GM23338 (cell line): ENCODE data around the gene OR10D3. TPM values are rescaled to one million over a fixed set of nuclear protein-coding genes. Genes with fewer than 3 reads are reported as not detected.

Experiments used
- ATAC-seq: fragments of 200-7000 bp; cut with Tn5 transposase; 3 replicates; pipeline ENCODE4 v1.9.1; 2020
- DNase-seq: peaks from one replicate; pipeline ENCODE4 v3.0.0-alpha.2; 2015; ENCODE audit warnings: low spot score
- H2AFZ ChIP-seq: fragments of 200-600 bp; sonication (generic); 2 replicates; pipeline ENCODE4 v1.8.0; 2016; ENCODE audit warnings: antibody characterized with exemption, mild to moderate bottlenecking, moderate library complexity
- H3F3A ChIP-seq: fragments of 200-600 bp; sonication (generic); replicated peaks from 2 replicates; pipeline ENCODE4 v1.8.0; 2017; ENCODE audit warnings: antibody characterized with exemption, mixed run types, low read depth
- H3K27ac ChIP-seq: fragments of 200-600 bp; sonication (generic); 2 replicates; pipeline ENCODE4 v1.6.1; 2016; ENCODE audit warnings: low read depth
- H3K27me3 ChIP-seq: fragments of 200-600 bp; sonication (generic); 2 replicates; pipeline ENCODE4 v1.8.0; 2016; ENCODE audit warnings: mild to moderate bottlenecking, mixed run types, moderate library complexity; ENCODE audit not compliant: insufficient read depth
- H3K36me3 ChIP-seq: fragments of 200-600 bp; sonication (generic); 2 replicates; pipeline ENCODE4 v1.8.0; 2016; ENCODE audit warnings: mild to moderate bottlenecking; ENCODE audit not compliant: insufficient read depth
- H3K4me1 ChIP-seq: fragments of 200-600 bp; sonication (generic); 2 replicates; pipeline ENCODE4 v1.8.0; 2016; ENCODE audit warnings: mild to moderate bottlenecking, moderate library complexity; ENCODE audit not compliant: insufficient read depth
- H3K4me2 ChIP-seq: fragments of 200-600 bp; sonication (generic); 2 replicates; pipeline ENCODE4 v1.7.1; 2017; ENCODE audit warnings: mixed run types
- H3K4me3 ChIP-seq: fragments of 200-600 bp; sonication (generic); 2 replicates; pipeline ENCODE4 v1.6.1; 2016; ENCODE audit warnings: mixed run types
- H3K79me2 ChIP-seq: fragments of 200-600 bp; sonication (generic); replicated peaks from 2 replicates; pipeline ENCODE4 v1.8.0; 2017; ENCODE audit warnings: mild to moderate bottlenecking; ENCODE audit not compliant: insufficient read depth
- H3K9me2 ChIP-seq: fragments of 200-600 bp; sonication (generic); 2 replicates; pipeline ENCODE4 v1.8.0; 2017; ENCODE audit not compliant: insufficient read depth
- H4K20me1 ChIP-seq: fragments of 200-600 bp; sonication (generic); replicated peaks from 2 replicates; pipeline ENCODE4 v1.8.0; 2017; ENCODE audit warnings: mild to moderate bottlenecking; ENCODE audit not compliant: insufficient read depth
- H3K27ac Mint-ChIP-seq: 2 replicates; pipeline ENCODE4 v1.8.0; 2020; ENCODE audit warnings: inconsistent platforms, mild to moderate bottlenecking, moderate library complexity, mixed read lengths
- H3K27me3 Mint-ChIP-seq: 3 replicates; pipeline ENCODE4 v1.8.0; 2022; ENCODE audit warnings: low read depth, mild to moderate bottlenecking, moderate library complexity, mixed read lengths, inconsistent platforms; ENCODE audit not compliant: insufficient read depth, poor library complexity
- H3K36me3 Mint-ChIP-seq: 3 replicates; pipeline ENCODE4 v1.8.0; 2021; ENCODE audit warnings: low read depth, mild to moderate bottlenecking, inconsistent platforms, moderate library complexity, mixed read lengths
- H3K4me1 Mint-ChIP-seq: 3 replicates; pipeline ENCODE4 v1.8.0; 2020; ENCODE audit warnings: mild to moderate bottlenecking, inconsistent platforms, mixed read lengths
- H3K4me3 Mint-ChIP-seq: 3 replicates; pipeline ENCODE4 v1.8.0; 2021; ENCODE audit warnings: moderate library complexity, mild to moderate bottlenecking, inconsistent platforms, mixed read lengths
- H3K9me3 Mint-ChIP-seq: 3 replicates; pipeline ENCODE4 v1.8.0; 2020; ENCODE audit warnings: moderate library complexity, mild to moderate bottlenecking, inconsistent platforms, mixed read lengths
- CREB1 ChIP-seq: fragments of 250-450 bp; sonication (Bioruptor Pico); IDR thresholded peaks from 2 replicates; pipeline ENCODE4 v1.5.0; 2020; ENCODE audit warnings: low read depth, mild to moderate bottlenecking, moderate library complexity
- EZH2 ChIP-seq: fragments of 200-600 bp; sonication (generic); IDR thresholded peaks from one replicate; pipeline ENCODE4 v1.8.0; 2017; ENCODE audit warnings: antibody characterized with exemption, mild to moderate bottlenecking, low read depth; ENCODE audit not compliant: unreplicated experiment
- EZH2phosphoT487 ChIP-seq: fragments of 200-600 bp; sonication (generic); IDR thresholded peaks from one replicate; pipeline ENCODE4 v1.8.1; 2018; ENCODE audit warnings: antibody characterized with exemption; ENCODE audit not compliant: unreplicated experiment
- JUNB ChIP-seq: IDR thresholded peaks from one replicate; pipeline ENCODE4 v1.6.1; 2016; ENCODE audit warnings: antibody characterized with exemption; ENCODE audit not compliant: unreplicated experiment
- NANOG ChIP-seq: IDR thresholded peaks from 2 replicates; pipeline ENCODE4 v1.6.1; 2016; ENCODE audit warnings: antibody characterized with exemption, borderline replicate concordance
- POLR2AphosphoS5 ChIP-seq: IDR thresholded peaks from 2 replicates; pipeline ENCODE4 v1.6.1; 2016; ENCODE audit warnings: antibody characterized with exemption, low read depth
- STAT1 ChIP-seq: IDR thresholded peaks from one replicate; pipeline ENCODE4 v1.6.1; 2016; ENCODE audit warnings: antibody characterized with exemption; ENCODE audit not compliant: unreplicated experiment
- ZNF114 ChIP-seq: fragments of 250-450 bp; sonication (Bioruptor Pico); IDR thresholded peaks from 2 replicates; pipeline ENCODE4 v1.5.0; 2020; ENCODE audit warnings: mild to moderate bottlenecking, moderate library complexity
- ZNF331 ChIP-seq: fragments of 250-450 bp; sonication (Bioruptor Pico); IDR thresholded peaks from 2 replicates; pipeline ENCODE4 v1.5.0; 2020; ENCODE audit warnings: low read depth, mild to moderate bottlenecking, moderate library complexity
- polyA plus RNA-seq: library from polyadenylated mRNA; unstranded; fragments of >200 nt; fragmentation: Nextera tagmentation; extraction: Ambion mirVana; gene quantifications from 2 replicates; pipeline ENCODE4 v1.2.1, GENCODE V29; 2016
- total RNA-seq: library from RNA; depleted of rRNA; stranded (reverse); fragments of >200 nt; shearing (Covaris generic); gene quantifications from 2 replicates; pipeline ENCODE4 v1.2.3, GENCODE V29; 2014
- TF ChIP-seq, protein P1 (sequence below), 2 experiments: fragments of 200-600 bp in 1 of 2; sonication (generic) in 1 of 2; conservative IDR thresholded peaks; 2 replicates each; pipeline versions ENCODE4 v1.5.1 to v1.6.1; 2016 to 2017; ENCODE audit warnings: antibody characterized with exemption in 2 of 2, low read depth in 2 of 2, mild to moderate bottlenecking in 2 of 2, moderate library complexity in 1 of 2
- TF ChIP-seq, protein P2 (sequence below): IDR thresholded peaks from 2 replicates; pipeline ENCODE4 v1.6.1; 2016; ENCODE audit warnings: antibody characterized with exemption
- TF ChIP-seq, protein P3 (sequence below): IDR thresholded peaks from one replicate; pipeline ENCODE4 v1.6.1; 2018; ENCODE audit warnings: antibody characterized with exemption; ENCODE audit not compliant: unreplicated experiment
- TF ChIP-seq, protein P4 (sequence below): fragments of 250-450 bp; sonication (Bioruptor Pico); IDR thresholded peaks from 2 replicates; pipeline ENCODE4 v1.5.0; 2020; ENCODE audit warnings: mild to moderate bottlenecking, moderate library complexity

The OR10D3 gene
- total and polyA plus RNA-seq, 2 experiments from 2014 or later = not detected

DNA sequence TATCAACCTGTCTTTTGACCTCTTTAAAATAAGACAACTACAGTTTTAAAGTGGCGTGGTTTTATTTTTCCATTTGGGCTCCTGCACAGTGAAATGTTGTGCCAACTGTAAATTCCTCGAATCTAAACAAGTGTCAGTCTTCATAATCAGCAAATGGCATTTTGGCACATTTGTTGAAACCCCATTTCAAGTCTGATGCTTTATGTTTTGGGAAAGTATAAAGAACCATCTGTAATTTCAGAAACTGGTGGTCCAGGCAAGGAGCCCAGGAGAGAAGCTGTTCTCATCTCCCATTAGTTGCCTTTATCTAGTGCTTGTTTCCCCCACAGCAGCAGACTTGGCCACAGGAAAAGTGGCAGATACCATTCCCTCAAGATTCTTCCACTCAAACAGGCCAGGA, 35.2 kb upstream of the OR10D3 start:
- no peak overlapping the region for H3K4me2 ChIP-seq
- H3K36me3 Mint-ChIP-seq = peaks cover 10% of the 10 kb centered on the region
- no peak overlapping the region for H3K27ac ChIP-seq
- ATAC-seq (no peak), DNase-seq (no peak)
- H3K27ac Mint-ChIP-seq = no peak overlapping the region; the same call in 1 of the 2 replicates
- H3K4me1 ChIP-seq = no peaks in the 10 kb centered on the region; the same call in none of the 2 replicates
- no peaks in the 10 kb centered on the region; the same call in 2 of the 3 replicates for H3K9me3 Mint-ChIP-seq
- peaks cover 17% of the 10 kb centered on the region for H3K4me1 Mint-ChIP-seq
- H4K20me1 ChIP-seq = no peaks in the 10 kb centered on the region
- H3K9me2 ChIP-seq = no peaks in the 10 kb centered on the region
- H3K27me3 ChIP-seq = no peaks in the 10 kb centered on the region
- TF ChIP-seq CREB1 (CRISPR knock-in tag) (no peak), EZH2 (no peak), JUNB (no peak), STAT1 (no peak), ZNF114 (CRISPR knock-in tag) (no peak), NANOG (no peak), EZH2phosphoT487 (no peak), ZNF331 (CRISPR knock-in tag) (no peak), POLR2AphosphoS5 (no peak)
- TF ChIP-seq, protein P1, sequence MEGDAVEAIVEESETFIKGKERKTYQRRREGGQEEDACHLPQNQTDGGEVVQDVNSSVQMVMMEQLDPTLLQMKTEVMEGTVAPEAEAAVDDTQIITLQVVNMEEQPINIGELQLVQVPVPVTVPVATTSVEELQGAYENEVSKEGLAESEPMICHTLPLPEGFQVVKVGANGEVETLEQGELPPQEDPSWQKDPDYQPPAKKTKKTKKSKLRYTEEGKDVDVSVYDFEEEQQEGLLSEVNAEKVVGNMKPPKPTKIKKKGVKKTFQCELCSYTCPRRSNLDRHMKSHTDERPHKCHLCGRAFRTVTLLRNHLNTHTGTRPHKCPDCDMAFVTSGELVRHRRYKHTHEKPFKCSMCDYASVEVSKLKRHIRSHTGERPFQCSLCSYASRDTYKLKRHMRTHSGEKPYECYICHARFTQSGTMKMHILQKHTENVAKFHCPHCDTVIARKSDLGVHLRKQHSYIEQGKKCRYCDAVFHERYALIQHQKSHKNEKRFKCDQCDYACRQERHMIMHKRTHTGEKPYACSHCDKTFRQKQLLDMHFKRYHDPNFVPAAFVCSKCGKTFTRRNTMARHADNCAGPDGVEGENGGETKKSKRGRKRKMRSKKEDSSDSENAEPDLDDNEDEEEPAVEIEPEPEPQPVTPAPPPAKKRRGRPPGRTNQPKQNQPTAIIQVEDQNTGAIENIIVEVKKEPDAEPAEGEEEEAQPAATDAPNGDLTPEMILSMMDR (conservative IDR thresholded peaks at IDR 0.05; ENCODE audit: low read depth in 2 of 2) = no peak
- TF ChIP-seq, protein P2, sequence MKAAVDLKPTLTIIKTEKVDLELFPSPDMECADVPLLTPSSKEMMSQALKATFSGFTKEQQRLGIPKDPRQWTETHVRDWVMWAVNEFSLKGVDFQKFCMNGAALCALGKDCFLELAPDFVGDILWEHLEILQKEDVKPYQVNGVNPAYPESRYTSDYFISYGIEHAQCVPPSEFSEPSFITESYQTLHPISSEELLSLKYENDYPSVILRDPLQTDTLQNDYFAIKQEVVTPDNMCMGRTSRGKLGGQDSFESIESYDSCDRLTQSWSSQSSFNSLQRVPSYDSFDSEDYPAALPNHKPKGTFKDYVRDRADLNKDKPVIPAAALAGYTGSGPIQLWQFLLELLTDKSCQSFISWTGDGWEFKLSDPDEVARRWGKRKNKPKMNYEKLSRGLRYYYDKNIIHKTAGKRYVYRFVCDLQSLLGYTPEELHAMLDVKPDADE = no peak
- TF ChIP-seq, protein P3, sequence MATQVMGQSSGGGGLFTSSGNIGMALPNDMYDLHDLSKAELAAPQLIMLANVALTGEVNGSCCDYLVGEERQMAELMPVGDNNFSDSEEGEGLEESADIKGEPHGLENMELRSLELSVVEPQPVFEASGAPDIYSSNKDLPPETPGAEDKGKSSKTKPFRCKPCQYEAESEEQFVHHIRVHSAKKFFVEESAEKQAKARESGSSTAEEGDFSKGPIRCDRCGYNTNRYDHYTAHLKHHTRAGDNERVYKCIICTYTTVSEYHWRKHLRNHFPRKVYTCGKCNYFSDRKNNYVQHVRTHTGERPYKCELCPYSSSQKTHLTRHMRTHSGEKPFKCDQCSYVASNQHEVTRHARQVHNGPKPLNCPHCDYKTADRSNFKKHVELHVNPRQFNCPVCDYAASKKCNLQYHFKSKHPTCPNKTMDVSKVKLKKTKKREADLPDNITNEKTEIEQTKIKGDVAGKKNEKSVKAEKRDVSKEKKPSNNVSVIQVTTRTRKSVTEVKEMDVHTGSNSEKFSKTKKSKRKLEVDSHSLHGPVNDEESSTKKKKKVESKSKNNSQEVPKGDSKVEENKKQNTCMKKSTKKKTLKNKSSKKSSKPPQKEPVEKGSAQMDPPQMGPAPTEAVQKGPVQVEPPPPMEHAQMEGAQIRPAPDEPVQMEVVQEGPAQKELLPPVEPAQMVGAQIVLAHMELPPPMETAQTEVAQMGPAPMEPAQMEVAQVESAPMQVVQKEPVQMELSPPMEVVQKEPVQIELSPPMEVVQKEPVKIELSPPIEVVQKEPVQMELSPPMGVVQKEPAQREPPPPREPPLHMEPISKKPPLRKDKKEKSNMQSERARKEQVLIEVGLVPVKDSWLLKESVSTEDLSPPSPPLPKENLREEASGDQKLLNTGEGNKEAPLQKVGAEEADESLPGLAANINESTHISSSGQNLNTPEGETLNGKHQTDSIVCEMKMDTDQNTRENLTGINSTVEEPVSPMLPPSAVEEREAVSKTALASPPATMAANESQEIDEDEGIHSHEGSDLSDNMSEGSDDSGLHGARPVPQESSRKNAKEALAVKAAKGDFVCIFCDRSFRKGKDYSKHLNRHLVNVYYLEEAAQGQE = no peak
- TF ChIP-seq, protein P4, sequence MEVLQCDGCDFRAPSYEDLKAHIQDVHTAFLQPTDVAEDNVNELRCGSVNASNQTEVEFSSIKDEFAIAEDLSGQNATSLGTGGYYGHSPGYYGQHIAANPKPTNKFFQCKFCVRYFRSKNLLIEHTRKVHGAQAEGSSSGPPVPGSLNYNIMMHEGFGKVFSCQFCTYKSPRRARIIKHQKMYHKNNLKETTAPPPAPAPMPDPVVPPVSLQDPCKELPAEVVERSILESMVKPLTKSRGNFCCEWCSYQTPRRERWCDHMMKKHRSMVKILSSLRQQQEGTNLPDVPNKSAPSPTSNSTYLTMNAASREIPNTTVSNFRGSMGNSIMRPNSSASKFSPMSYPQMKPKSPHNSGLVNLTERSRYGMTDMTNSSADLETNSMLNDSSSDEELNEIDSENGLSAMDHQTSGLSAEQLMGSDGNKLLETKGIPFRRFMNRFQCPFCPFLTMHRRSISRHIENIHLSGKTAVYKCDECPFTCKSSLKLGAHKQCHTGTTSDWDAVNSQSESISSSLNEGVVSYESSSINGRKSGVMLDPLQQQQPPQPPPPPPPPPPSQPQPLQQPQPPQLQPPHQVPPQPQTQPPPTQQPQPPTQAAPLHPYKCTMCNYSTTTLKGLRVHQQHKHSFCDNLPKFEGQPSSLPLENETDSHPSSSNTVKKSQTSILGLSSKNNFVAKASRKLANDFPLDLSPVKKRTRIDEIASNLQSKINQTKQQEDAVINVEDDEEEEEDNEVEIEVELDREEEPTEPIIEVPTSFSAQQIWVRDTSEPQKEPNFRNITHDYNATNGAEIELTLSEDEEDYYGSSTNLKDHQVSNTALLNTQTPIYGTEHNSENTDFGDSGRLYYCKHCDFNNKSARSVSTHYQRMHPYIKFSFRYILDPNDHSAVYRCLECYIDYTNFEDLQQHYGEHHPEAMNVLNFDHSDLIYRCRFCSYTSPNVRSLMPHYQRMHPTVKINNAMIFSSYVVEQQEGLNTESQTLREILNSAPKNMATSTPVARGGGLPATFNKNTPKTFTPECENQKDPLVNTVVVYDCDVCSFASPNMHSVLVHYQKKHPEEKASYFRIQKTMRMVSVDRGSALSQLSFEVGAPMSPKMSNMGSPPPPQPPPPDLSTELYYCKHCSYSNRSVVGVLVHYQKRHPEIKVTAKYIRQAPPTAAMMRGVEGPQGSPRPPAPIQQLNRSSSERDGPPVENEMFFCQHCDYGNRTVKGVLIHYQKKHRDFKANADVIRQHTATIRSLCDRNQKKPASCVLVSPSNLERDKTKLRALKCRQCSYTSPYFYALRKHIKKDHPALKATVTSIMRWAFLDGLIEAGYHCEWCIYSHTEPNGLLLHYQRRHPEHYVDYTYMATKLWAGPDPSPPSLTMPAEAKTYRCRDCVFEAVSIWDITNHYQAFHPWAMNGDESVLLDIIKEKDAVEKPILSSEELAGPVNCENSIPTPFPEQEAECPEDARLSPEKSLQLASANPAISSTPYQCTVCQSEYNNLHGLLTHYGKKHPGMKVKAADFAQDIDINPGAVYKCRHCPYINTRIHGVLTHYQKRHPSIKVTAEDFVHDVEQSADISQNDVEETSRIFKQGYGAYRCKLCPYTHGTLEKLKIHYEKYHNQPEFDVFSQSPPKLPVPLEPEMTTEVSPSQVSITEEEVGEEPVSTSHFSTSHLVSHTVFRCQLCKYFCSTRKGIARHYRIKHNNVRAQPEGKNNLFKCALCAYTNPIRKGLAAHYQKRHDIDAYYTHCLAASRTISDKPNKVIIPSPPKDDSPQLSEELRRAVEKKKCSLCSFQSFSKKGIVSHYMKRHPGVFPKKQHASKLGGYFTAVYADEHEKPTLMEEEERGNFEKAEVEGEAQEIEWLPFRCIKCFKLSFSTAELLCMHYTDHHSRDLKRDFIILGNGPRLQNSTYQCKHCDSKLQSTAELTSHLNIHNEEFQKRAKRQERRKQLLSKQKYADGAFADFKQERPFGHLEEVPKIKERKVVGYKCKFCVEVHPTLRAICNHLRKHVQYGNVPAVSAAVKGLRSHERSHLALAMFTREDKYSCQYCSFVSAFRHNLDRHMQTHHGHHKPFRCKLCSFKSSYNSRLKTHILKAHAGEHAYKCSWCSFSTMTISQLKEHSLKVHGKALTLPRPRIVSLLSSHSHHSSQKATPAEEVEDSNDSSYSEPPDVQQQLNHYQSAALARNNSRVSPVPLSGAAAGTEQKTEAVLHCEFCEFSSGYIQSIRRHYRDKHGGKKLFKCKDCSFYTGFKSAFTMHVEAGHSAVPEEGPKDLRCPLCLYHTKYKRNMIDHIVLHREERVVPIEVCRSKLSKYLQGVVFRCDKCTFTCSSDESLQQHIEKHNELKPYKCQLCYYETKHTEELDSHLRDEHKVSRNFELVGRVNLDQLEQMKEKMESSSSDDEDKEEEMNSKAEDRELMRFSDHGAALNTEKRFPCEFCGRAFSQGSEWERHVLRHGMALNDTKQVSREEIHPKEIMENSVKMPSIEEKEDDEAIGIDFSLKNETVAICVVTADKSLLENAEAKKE (CRISPR knock-in tag) = no peak
- no peak overlapping the region for H3K4me3 Mint-ChIP-seq
- no peaks in the 10 kb centered on the region for H3F3A ChIP-seq
- H3K4me3 ChIP-seq = no peak overlapping the region
- H3K79me2 ChIP-seq = no peaks in the 10 kb centered on the region
- H2AFZ ChIP-seq = no peak overlapping the region
- H3K36me3 ChIP-seq = no peaks in the 10 kb centered on the region
- peaks cover 6% of the 10 kb centered on the region for H3K27me3 Mint-ChIP-seq
